Right lobe of liver (tissue), 4 donors: ENCODE results near the gene SLC6A19.

Source experiments
- CTCF ChIP-seq, 4 donors: fragments of 200-600 bp in 3 of 4; fragments of 450-650 bp in 1 of 4; IDR thresholded peaks; one replicate each; pipeline versions ENCODE4 v1.5.1 to v1.8.0; 2016 to 2022; ENCODE audit warnings: antibody characterized with exemption in 4 of 4, mild to moderate bottlenecking in 2 of 4
- POLR2A ChIP-seq: fragments of 450-650 bp; IDR thresholded peaks from one replicate; pipeline ENCODE4 v1.6.1; 2017; ENCODE audit warnings: antibody characterized with exemption, mild to moderate bottlenecking
- donor health status: DM: no; HTN: no; CAD: no.
- donor health status: DM: no; HTN: no; CAD: no.
- donor health status: DM: no; HTN: yes; CAD: no.

GRCh38 chr5:1199649-1200494 is 1.5 kb upstream of the SLC6A19 start:
- TF ChIP-seq CTCF (IDR thresholded peaks at IDR 0.05) (no peak), POLR2A (no peak)
